Measurements from ENCODE around the gene FGFR2.
A peak's percentile ranks its signal among the peaks of the same experiment; 100 is the strongest.

- no peak for TF ChIP-seq POLR2A (IDR thresholded peaks at IDR 0.05)
- TF ChIP-seq CTCF (IDR thresholded peaks at IDR 0.05) = no peak
- TF ChIP-seq POLR2AphosphoS5 (IDR thresholded peaks at IDR 0.05) = peak; percentile 11
- TF ChIP-seq EP300 (IDR thresholded peaks at IDR 0.05) = no peak
Measured at GRCh38 chr10:121509112-121509511, 89.1 kb downstream of the FGFR2 start.
